ENCODE data around the gene ANK3. TPM values are rescaled to one million over a fixed set of nuclear protein-coding genes. Genes with fewer than 3 reads are reported as not detected.

ANK3 gene
- total and polyA plus RNA-seq, 2 experiments from 2014 or later = 46.5 to 85.2 TPM

DNA sequence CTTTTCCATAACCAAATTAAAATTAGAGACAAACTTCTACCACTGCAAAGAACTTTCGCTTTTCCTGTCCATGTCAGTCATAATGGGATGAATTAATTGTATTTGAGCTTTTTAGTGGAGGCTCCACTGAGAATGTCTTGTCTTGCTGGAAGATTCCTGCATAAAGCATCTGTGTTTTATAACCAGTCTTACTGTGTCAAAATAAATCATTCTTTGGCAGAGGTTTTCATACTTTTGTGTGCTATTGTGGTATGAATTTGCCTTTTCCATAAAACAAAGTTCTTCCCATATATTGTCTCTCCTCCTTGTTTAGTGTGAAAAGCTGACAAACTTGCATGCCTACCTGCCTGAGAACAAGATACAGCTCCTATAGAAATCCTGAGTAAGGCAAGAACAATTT, 358.5 kb downstream of the ANK3 start (continued):
- TF ChIP-seq, protein P1, sequence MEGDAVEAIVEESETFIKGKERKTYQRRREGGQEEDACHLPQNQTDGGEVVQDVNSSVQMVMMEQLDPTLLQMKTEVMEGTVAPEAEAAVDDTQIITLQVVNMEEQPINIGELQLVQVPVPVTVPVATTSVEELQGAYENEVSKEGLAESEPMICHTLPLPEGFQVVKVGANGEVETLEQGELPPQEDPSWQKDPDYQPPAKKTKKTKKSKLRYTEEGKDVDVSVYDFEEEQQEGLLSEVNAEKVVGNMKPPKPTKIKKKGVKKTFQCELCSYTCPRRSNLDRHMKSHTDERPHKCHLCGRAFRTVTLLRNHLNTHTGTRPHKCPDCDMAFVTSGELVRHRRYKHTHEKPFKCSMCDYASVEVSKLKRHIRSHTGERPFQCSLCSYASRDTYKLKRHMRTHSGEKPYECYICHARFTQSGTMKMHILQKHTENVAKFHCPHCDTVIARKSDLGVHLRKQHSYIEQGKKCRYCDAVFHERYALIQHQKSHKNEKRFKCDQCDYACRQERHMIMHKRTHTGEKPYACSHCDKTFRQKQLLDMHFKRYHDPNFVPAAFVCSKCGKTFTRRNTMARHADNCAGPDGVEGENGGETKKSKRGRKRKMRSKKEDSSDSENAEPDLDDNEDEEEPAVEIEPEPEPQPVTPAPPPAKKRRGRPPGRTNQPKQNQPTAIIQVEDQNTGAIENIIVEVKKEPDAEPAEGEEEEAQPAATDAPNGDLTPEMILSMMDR (conservative IDR thresholded peaks at IDR 0.05; ENCODE audit: low read depth in 2 of 2) = no peak
- TF ChIP-seq, protein P2, sequence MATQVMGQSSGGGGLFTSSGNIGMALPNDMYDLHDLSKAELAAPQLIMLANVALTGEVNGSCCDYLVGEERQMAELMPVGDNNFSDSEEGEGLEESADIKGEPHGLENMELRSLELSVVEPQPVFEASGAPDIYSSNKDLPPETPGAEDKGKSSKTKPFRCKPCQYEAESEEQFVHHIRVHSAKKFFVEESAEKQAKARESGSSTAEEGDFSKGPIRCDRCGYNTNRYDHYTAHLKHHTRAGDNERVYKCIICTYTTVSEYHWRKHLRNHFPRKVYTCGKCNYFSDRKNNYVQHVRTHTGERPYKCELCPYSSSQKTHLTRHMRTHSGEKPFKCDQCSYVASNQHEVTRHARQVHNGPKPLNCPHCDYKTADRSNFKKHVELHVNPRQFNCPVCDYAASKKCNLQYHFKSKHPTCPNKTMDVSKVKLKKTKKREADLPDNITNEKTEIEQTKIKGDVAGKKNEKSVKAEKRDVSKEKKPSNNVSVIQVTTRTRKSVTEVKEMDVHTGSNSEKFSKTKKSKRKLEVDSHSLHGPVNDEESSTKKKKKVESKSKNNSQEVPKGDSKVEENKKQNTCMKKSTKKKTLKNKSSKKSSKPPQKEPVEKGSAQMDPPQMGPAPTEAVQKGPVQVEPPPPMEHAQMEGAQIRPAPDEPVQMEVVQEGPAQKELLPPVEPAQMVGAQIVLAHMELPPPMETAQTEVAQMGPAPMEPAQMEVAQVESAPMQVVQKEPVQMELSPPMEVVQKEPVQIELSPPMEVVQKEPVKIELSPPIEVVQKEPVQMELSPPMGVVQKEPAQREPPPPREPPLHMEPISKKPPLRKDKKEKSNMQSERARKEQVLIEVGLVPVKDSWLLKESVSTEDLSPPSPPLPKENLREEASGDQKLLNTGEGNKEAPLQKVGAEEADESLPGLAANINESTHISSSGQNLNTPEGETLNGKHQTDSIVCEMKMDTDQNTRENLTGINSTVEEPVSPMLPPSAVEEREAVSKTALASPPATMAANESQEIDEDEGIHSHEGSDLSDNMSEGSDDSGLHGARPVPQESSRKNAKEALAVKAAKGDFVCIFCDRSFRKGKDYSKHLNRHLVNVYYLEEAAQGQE (IDR thresholded peaks at IDR 0.05; ENCODE audit: unreplicated experiment) = no peak

DNA sequence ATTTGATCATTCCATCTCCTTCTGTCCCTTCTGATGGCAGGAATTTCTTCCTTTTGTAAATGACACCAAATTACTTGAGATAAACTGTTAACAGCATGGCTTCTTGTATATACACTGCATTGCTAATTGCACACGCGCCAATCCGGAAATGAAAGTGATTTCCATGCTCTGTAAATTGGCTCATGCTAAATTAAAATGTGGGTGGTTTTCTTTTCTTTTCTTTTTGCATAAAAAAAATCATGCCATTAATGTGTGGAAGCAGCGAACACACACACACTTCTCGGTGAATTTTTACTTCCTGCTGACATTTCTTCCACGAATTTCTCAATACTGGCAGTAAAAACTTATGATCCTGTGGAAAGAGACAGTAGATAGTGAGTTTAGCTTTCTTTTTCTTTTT, 360.2 kb downstream of the ANK3 start:
- Histone ChIP-seq H3K9me2 (ENCODE audit: insufficient read depth) (peaks cover 4% of the 10 kb centered on the region; the same call in 1 of the 2 replicates), H3K4me1 (ENCODE audit: insufficient read depth) (peaks cover 10% of the 10 kb centered on the region), H3K27ac (ENCODE audit: low read depth) (no peak overlapping the region), H3K36me3 (ENCODE audit: insufficient read depth) (no peaks in the 10 kb centered on the region), H3K27me3 (ENCODE audit: insufficient read depth) (no peaks in the 10 kb centered on the region), H2AFZ (no peak overlapping the region), H3K79me2 (replicated peaks; ENCODE audit: insufficient read depth) (no peaks in the 10 kb centered on the region), H3K4me3 (no peak overlapping the region), H3K4me2 (no peak overlapping the region), H3F3A (replicated peaks; ENCODE audit: low read depth) (no peaks in the 10 kb centered on the region), H4K20me1 (replicated peaks; ENCODE audit: insufficient read depth) (no peaks in the 10 kb centered on the region)
- H3K4me1 Mint-ChIP-seq = peaks cover 22% of the 10 kb centered on the region
- no peak for TF ChIP-seq JUNB (IDR thresholded peaks at IDR 0.05; ENCODE audit: unreplicated experiment)
- ATAC-seq (no peak), DNase-seq (ENCODE audit: low spot score) (no peak)
- H3K36me3 Mint-ChIP-seq (ENCODE audit: low read depth) = no peaks in the 10 kb centered on the region; the same call in 2 of the 3 replicates
- no peak overlapping the region for H3K4me3 Mint-ChIP-seq
- peaks cover 1% of the 10 kb centered on the region for H3K27me3 Mint-ChIP-seq (ENCODE audit: insufficient read depth, low read depth, poor library complexity)
- no peak overlapping the region for H3K27ac Mint-ChIP-seq
- no peaks in the 10 kb centered on the region for H3K9me3 Mint-ChIP-seq

DNA sequence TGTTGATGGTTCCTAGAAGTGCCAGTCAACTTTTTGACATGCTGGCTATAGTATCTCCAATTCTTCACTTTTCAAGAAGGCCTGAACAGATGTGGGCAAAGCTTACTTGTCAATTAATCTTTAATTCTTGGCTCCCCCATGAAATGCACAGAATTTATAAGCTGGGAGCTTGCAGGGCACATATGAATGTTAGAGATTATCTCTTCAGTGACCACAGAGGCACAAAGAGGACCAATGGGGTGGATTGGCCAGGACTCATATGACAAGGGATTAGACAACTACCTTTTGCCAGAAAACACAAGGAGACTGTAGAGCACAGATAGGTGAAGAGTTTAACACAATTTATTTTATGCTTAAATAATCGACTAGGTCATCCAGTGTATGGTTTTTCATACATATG, 361.6 kb downstream of the ANK3 start:
- no peaks in the 10 kb centered on the region for H3K36me3 ChIP-seq (ENCODE audit: insufficient read depth)
- H3K27ac ChIP-seq (ENCODE audit: low read depth) = no peak overlapping the region
- H3K36me3 Mint-ChIP-seq (ENCODE audit: low read depth) = no peaks in the 10 kb centered on the region; the same call in 2 of the 3 replicates
- no peaks in the 10 kb centered on the region for H3F3A ChIP-seq (replicated peaks; ENCODE audit: low read depth)
- no peak for TF ChIP-seq JUNB (IDR thresholded peaks at IDR 0.05; ENCODE audit: unreplicated experiment)
- TF ChIP-seq, protein P3, sequence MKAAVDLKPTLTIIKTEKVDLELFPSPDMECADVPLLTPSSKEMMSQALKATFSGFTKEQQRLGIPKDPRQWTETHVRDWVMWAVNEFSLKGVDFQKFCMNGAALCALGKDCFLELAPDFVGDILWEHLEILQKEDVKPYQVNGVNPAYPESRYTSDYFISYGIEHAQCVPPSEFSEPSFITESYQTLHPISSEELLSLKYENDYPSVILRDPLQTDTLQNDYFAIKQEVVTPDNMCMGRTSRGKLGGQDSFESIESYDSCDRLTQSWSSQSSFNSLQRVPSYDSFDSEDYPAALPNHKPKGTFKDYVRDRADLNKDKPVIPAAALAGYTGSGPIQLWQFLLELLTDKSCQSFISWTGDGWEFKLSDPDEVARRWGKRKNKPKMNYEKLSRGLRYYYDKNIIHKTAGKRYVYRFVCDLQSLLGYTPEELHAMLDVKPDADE (IDR thresholded peaks at IDR 0.05) = no peak
- TF ChIP-seq ZNF114 (CRISPR knock-in tag; IDR thresholded peaks at IDR 0.05) = no peak
- no peak for TF ChIP-seq POLR2AphosphoS5 (IDR thresholded peaks at IDR 0.05; ENCODE audit: low read depth)
- TF ChIP-seq, protein P1 (conservative IDR thresholded peaks at IDR 0.05; ENCODE audit: low read depth in 2 of 2) = no peak
- no peak for TF ChIP-seq EZH2phosphoT487 (IDR thresholded peaks at IDR 0.05; ENCODE audit: unreplicated experiment)
- no peak for TF ChIP-seq STAT1 (IDR thresholded peaks at IDR 0.05; ENCODE audit: unreplicated experiment)
- TF ChIP-seq NANOG (IDR thresholded peaks at IDR 0.05; ENCODE audit: borderline replicate concordance) = no peak
- H3K9me2 ChIP-seq (ENCODE audit: insufficient read depth) = peaks cover 4% of the 10 kb centered on the region; the same call in 1 of the 2 replicates
- H4K20me1 ChIP-seq (replicated peaks; ENCODE audit: insufficient read depth) = no peaks in the 10 kb centered on the region
- DNase-seq (ENCODE audit: low spot score) = no peak
- ATAC-seq = no peak
- H3K4me3 ChIP-seq = no peak overlapping the region
- H3K4me1 ChIP-seq (ENCODE audit: insufficient read depth) = peaks cover 10% of the 10 kb centered on the region
- no peaks in the 10 kb centered on the region for H3K79me2 ChIP-seq (replicated peaks; ENCODE audit: insufficient read depth)
- no peak overlapping the region for H3K4me2 ChIP-seq
- no peaks in the 10 kb centered on the region for H3K9me3 Mint-ChIP-seq
- H3K27me3 Mint-ChIP-seq (ENCODE audit: insufficient read depth, low read depth, poor library complexity) = peaks cover 3% of the 10 kb centered on the region
- H3K27ac Mint-ChIP-seq = no peak overlapping the region
- no peak overlapping the region for H2AFZ ChIP-seq
- H3K4me3 Mint-ChIP-seq = no peak overlapping the region
- H3K4me1 Mint-ChIP-seq = peaks cover 22% of the 10 kb centered on the region
- no peaks in the 10 kb centered on the region for H3K27me3 ChIP-seq (ENCODE audit: insufficient read depth)

All from GM23338 (cell line).